GM21737 (cell line): ENCODE measurements around the gene GPR148.
"Not testable (repeated sequence)": the region's sequence is repeated elsewhere in the genome, so short reads cannot be mapped to it uniquely, and the experiment has no call there.

Experiments used
- ATAC-seq: cut with Tn5 transposase; IDR thresholded peaks from one replicate; pipeline ENCODE4 v1.9.1; 2021; ENCODE audit warnings: mild to moderate bottlenecking, moderate library complexity; ENCODE audit not compliant: unreplicated experiment

The GPR148 gene

GRCh38 chr2:130728549-130729316 lies at the start of gene GPR148:
TSS of gene GPR148 (plus strand) at chr2:130729070. CDS start at chr2:130729152, 82 bp downstream.
- no peak for ATAC-seq

DNA sequence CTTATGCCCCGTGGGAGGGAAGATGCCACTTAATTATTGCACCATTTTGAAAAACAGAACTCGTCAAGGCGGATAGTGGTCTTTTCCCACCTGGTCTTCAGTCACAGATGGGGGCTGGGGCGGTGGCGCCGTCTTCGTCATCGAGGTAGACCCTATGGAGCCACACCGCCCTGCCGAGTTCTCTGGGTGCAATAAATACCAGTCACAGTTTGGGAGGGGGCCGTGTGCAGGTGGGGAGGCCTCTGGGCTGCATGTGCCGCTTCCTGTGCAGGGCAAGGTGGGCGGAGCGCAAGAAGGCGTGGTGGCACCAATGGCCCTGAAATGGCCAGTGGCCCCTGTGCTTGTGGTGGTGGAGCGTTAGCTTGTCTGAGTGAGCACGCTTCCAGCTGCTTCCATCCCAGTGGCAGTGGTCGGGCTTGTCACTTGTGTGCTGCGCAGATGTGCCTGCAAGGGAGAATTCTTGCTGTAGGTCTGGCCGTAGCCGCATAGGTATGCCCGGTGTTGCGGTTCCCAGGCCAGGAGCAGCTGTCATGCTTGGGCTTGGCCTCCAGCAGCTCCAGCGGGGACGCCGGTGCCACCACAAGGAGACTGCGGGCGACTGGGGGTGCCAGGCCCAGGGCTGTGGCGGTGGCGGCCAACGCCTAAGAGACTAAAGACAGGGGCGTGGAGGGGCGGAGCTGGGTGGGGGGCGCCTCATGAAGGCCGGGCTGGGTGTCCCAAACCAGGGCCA lies 36.7 kb upstream of the GPR148 start:
- not testable (repeated sequence) for ATAC-seq

DNA sequence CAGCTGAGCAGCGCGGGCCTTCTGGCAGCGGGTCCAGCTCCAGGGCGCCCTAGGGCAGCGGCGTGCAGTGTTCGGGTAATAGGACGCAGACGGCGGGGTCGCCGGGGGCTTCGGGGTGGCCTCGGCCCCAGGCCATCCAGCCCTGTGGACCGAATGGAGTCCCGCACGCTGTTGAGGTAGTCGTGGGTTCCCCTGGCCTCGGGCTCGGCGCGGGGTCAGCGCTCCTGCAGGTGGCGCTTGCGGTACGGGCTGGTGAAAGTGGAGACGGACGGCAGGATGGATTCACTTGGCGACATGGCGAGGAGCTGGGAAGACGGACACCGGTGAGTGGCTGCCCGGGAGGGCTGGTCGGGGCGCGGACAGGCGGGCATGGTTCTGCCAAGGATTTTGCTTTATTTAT lies 35.4 kb upstream of the GPR148 start:
- not testable (repeated sequence) for ATAC-seq

GRCh38 chr2:130703250-130703649 lies 25.6 kb upstream of the GPR148 start:
- ATAC-seq, result not testable (repeated sequence)

DNA sequence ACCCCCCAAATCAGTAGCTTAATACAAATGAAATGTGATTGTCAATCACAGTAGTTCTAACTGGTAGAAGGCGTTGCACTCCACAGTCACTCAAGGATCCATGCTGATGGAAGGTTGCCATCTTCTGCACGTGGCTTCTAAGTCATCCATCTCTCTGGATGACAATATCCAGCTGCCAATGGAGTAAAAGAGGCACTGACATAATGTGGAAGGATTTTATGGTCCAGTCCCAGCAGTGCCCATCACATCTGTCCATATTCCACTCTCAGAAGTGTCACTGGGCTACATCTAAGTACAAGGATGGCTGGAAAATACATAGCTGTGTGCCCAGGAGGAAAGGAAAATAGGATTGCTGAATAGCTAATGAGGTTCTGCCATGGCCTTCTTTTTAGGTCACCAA lies 14.1 kb upstream of the GPR148 start:
- ATAC-seq, result not testable (repeated sequence)

GRCh38 chr2:130720036-130720435 lies 8.8 kb upstream of the GPR148 start:
- no peak for ATAC-seq

DNA sequence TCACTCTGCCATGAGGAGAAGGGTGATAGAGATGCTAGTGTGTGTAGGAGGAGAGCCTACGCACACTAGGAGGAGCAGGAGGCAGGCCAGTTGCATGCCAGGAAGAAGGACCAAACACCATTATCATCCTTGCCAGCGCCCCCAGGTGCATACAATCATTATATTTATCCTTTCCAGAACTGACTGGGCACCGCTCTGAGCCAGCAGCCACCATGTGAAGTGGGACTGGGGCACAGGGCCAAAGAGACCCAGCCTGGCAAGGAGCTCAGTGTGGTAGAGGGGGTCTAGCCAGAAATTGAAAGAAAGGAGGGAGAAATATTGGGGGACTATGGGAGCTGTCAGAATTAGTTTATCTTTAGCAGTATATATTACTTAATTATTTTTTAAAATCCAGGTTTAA lies 8.3 kb upstream of the GPR148 start:
- no peak for ATAC-seq

DNA sequence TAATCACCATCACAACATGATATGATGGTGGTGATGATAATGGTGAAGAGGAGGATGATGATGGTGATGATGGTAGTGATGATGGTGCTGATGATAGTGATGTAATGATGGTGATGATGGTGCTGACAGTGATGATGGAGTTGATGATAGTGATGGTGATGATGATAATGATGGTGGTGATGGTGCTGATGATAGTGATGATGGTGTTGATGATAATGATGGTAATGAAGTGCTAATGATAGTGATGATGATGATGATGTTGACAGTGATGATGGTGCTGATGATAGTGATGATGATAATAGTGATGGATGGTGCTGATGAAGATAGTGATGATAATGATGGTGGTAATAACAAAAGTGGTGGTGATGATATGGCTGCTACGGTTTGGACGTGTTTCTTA lies 4.4 kb upstream of the GPR148 start:
- no peak for ATAC-seq

DNA sequence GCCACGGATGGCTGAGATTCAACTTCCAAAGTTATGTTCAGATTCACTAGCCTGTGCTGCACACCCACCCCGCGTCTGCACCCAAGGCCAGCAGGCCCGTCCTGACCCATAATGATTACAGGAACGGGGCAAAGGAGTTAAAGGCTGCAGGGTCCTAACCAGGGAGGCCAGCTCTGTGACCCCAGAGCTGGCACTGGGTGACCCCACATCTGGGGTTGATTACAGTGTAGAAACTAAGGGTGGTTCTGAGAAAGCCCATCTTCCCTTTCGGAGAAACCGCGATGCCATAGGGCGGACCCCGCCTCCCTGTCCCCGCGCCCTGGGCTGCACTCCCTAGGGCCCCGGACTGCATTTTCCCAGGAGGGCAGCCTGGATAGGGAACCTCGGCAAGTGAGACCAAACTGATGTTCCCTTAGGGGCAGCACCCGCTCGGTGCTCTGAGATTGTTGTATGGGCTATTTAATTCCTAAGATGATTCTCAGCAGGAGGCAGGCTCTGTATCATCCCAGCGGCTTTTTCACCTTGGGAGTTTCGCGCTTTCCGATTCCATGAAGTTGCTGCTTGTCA lies 2.2 kb upstream of the GPR148 start:
- no peak for ATAC-seq

DNA sequence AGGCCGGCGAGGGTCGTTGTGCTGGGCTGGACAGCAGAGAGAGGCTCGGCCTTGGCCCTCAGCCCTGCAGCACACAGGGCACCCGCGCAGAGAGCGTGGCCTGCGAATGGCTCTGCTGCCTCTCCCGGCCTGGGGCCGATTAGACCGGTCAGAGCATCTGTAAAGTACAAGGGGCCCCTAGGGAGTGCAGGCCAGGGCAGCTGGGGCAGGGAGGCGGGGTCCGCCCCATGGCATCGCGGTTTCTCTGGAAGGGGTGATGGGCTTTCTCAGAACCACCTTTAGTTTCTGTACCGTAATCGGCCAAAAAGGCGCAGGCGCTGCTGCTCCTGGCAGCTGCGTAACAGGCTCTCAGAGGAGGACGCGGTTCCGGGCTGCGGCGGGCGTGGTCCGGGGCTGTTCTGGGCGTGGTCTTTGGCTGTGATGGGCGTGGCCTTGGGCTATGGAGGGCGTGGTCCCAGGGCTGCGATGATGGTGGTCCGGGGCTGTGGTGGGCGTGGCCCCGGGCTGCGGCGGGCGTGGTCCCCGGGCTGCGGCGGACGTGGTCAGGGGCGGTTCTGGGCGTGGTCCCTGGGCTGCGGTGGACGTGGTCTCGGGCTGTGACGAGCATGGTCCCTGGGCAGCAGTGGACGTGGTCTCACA lies 1.5 kb upstream of the GPR148 start:
- peak; percentile 81 for ATAC-seq

DNA sequence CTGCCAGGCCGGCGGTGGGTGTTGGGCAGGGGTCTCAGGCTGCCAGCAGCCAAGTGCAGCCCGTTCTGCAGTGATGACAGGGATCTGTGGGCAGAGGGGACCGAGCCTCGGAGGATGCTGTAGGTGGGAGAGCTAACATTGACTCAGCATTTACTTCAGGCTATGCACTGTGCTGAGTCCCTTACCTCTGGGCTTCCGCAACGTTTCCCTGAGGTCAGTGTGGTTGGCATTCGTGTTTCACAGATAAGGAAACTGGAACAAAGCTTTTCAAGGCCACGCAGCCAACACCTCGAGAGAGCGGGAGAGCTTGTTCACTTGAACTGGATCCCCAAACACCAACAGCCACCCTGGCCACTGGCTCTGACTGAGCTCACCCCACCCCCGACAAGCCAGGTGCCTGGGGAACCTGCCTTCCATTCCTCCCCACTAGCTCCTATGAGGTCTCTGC lies 839 bp upstream of the GPR148 start:
- ATAC-seq, result peak; percentile 19

DNA sequence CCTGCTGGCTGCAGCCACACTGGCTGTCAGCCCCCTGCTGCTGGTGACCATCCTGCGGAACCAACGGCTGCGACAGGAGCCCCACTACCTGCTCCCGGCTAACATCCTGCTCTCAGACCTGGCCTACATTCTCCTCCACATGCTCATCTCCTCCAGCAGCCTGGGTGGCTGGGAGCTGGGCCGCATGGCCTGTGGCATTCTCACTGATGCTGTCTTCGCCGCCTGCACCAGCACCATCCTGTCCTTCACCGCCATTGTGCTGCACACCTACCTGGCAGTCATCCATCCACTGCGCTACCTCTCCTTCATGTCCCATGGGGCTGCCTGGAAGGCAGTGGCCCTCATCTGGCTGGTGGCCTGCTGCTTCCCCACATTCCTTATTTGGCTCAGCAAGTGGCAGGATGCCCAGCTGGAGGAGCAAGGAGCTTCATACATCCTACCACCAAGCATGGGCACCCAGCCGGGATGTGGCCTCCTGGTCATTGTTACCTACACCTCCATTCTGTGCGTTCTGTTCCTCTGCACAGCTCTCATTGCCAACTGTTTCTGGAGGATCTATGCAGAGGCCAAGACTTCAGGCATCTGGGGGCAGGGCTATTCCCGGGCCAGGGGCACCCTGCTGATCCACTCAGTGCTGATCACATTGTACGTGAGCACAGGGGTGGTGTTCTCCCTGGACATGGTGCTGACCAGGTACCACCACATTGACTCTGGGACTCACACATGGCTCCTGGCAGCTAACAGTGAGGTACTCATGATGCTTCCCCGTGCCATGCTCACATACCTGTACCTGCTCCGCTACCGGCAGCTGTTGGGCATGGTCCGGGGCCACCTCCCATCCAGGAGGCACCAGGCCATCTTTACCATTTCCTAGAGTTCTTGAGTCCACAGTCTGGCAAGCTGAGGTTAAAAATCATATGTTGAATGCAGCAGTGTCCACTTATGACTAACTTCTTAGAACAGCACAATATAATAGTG lies 741 bp downstream of the GPR148 start:
- no peak for ATAC-seq

GRCh38 chr2:130732257-130732656 lies 3.4 kb downstream of the GPR148 start:
- not testable (repeated sequence) for ATAC-seq

GRCh38 chr2:130735200-130735599 lies 6.3 kb downstream of the GPR148 start:
- no peak for ATAC-seq

- no peak for ATAC-seq
Observed at GRCh38 chr2:130736487-130736886, 7.6 kb downstream of the GPR148 start.

DNA sequence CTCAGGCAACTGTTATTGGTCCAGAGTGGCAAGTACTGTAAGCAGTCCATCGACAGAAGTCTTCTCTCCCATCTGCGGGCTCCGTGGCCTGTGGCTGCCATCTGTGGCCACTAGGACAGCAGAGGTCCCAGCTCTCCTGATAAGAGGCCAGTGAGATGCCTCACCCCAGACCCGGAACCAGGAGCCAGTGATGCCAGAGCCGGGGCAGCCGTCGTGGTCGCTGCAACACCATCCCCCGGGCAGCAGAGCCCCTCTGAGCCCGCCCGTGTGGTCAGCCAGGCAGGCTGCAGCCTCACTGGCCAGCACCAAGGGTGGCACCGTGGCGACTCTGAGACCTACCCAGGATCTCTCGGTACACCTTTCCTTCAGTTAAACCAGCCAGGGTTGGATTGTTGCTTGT lies 8.7 kb downstream of the GPR148 start:
- no peak for ATAC-seq

GRCh38 chr2:130740671-130741070 lies 11.8 kb downstream of the GPR148 start:
- ATAC-seq, result no peak

- no peak for ATAC-seq
Observed at GRCh38 chr2:130743278-130743677, 14.4 kb downstream of the GPR148 start.

GRCh38 chr2:130744287-130745117 lies 15.6 kb downstream of the GPR148 start:
- ATAC-seq, result no peak
